SK-N-SH (cell line): Measurements from ENCODE around the gene TBC1D20. TPM values are rescaled to one million over a fixed set of nuclear protein-coding genes. Genes with fewer than 3 reads are reported as not detected.

Source experiments
- CTCF ChIA-PET: fragments of 300-600, 350-600 bp; formaldehyde crosslinking; extraction: SDS; loops from one replicate; lab custom pipeline; 2021; lab: Yijun Ruan, JAX
- POLR2A ChIA-PET: fragments of 350-600 bp; sonication (Branson Sonifier 250); formaldehyde crosslinking; extraction: SDS; loops from one replicate; lab custom pipeline; 2020; ENCODE audit warnings: antibody characterized with exemption, inconsistent platforms; lab: Yijun Ruan, JAX
- DNase-seq: peaks from one replicate; pipeline ENCODE4 v3.0.0; 2012
- H2AFZ ChIP-seq: fragments of 200-600 bp; sonication (generic); 2 replicates; pipeline ENCODE4 v1.8.1; 2016; ENCODE audit warnings: antibody characterized with exemption, mild to moderate bottlenecking, low read depth
- H3F3A ChIP-seq: fragments of 200-600 bp; sonication (generic); replicated peaks from 2 replicates; pipeline ENCODE3; 2016; ENCODE audit warnings: antibody characterized with exemption, mild to moderate bottlenecking; ENCODE audit not compliant: insufficient read depth
- H3K27ac ChIP-seq, 2 experiments: fragments of 200-500 bp in 1 of 2; fragments of 200-600 bp in 1 of 2; sonication (Bioruptor generic) in 1 of 2; sonication (generic), shearing (Covaris generic) in 1 of 2; 2 replicates each; pipeline versions ENCODE4 v1.5.1 to v1.6.1; 2014 to 2016; ENCODE audit warnings: low read depth in 2 of 2, inconsistent platforms in 1 of 2, low read length in 1 of 2, mild to moderate bottlenecking in 1 of 2, mixed read lengths in 1 of 2
- H3K27me3 ChIP-seq: fragments of 200-600 bp; sonication (generic), shearing (Covaris generic); 2 replicates; pipeline ENCODE4 v1.6.1; 2016; ENCODE audit warnings: mixed run types; ENCODE audit not compliant: insufficient read depth
- H3K36me3 ChIP-seq, 2 experiments: fragments of 200-500 bp in 1 of 2; fragments of 200-600 bp in 1 of 2; sonication (Bioruptor generic) in 1 of 2; sonication (generic) in 1 of 2; replicated peaks in 1 of 2; 2 replicates each; pipeline versions ENCODE3 to v1.5.1; 2014 to 2016; ENCODE audit warnings: low read length in 1 of 2, mild to moderate bottlenecking in 1 of 2; ENCODE audit not compliant: insufficient read depth in 2 of 2, control insufficient read depth in 1 of 2
- H3K4me1 ChIP-seq, 2 experiments: fragments of 200-500 bp in 1 of 2; fragments of 200-600 bp in 1 of 2; sonication (Bioruptor generic) in 1 of 2; sonication (generic), shearing (Covaris generic) in 1 of 2; 2 replicates each; pipeline versions ENCODE4 v1.5.1 to v1.6.1; 2014 to 2016; ENCODE audit warnings: low read depth in 1 of 2, low read length in 1 of 2, mixed run types in 1 of 2; ENCODE audit not compliant: insufficient read depth in 2 of 2, control insufficient read depth in 1 of 2
- H3K4me2 ChIP-seq: fragments of 200-600 bp; sonication (generic), shearing (Covaris generic); 2 replicates; pipeline ENCODE4 v1.6.1; 2017; ENCODE audit warnings: mixed run types
- H3K4me3 ChIP-seq, 2 experiments: fragments of 200-500 bp in 1 of 2; fragments of 200-600 bp in 1 of 2; sonication (Bioruptor generic) in 1 of 2; sonication (generic), shearing (Covaris generic) in 1 of 2; 2 replicates each; pipeline versions ENCODE4 v1.5.1 to v1.8.1; 2014 to 2016; ENCODE audit warnings: low read depth in 2 of 2, inconsistent platforms in 1 of 2, low read length in 1 of 2, mild to moderate bottlenecking in 1 of 2, mixed read lengths in 1 of 2, moderate library complexity in 1 of 2
- H3K79me2 ChIP-seq: fragments of 200-600 bp; sonication (generic); 2 replicates; pipeline ENCODE4 v1.8.1; 2017; ENCODE audit warnings: mild to moderate bottlenecking; ENCODE audit not compliant: insufficient read depth
- H3K9ac ChIP-seq: fragments of 200-600 bp; sonication (generic); 2 replicates; pipeline ENCODE4 v1.6.1; 2017; ENCODE audit warnings: mixed run types
- H3K9me2 ChIP-seq: fragments of 200-600 bp; sonication (generic); 2 replicates; pipeline ENCODE4 v1.6.1; 2017; ENCODE audit warnings: mixed run types
- H3K9me3 ChIP-seq: fragments of 200-600 bp; sonication (generic); 2 replicates; pipeline ENCODE4 v1.6.1; 2017; ENCODE audit warnings: mixed run types, mild to moderate bottlenecking, moderate library complexity
- H4K20me1 ChIP-seq: fragments of 200-600 bp; sonication (generic); 2 replicates; pipeline ENCODE4 v1.6.1; 2017; ENCODE audit warnings: mild to moderate bottlenecking, mixed run types; ENCODE audit not compliant: insufficient read depth
- GABPA ChIP-seq: IDR thresholded peaks from 2 replicates; pipeline ENCODE4 v1.4.0; 2012; ENCODE audit warnings: low read depth, mild to moderate bottlenecking
- MXI1 ChIP-seq: IDR thresholded peaks from 2 replicates; pipeline ENCODE4 v1.6.1; 2012; ENCODE audit warnings: mild to moderate bottlenecking, low read depth, low read length, improper control_type of control experiment
- NRF1 ChIP-seq: IDR thresholded peaks from 2 replicates; pipeline ENCODE4 v1.6.1; 2012; ENCODE audit warnings: low read depth, mild to moderate bottlenecking, low read length
- POLR2AphosphoS5 ChIP-seq: IDR thresholded peaks from 2 replicates; pipeline ENCODE4 v1.6.1; 2012; ENCODE audit warnings: low read depth, low read length
- RAD21 ChIP-seq: IDR thresholded peaks from 2 replicates; pipeline ENCODE4 v1.6.1; 2012; ENCODE audit warnings: mild to moderate bottlenecking, low read length
- RCOR1 ChIP-seq: fragments of 150-350 bp; IDR thresholded peaks from 2 replicates; pipeline ENCODE4 v1.6.1; 2017; ENCODE audit warnings: antibody characterized with exemption, low read length
- RXRA ChIP-seq: IDR thresholded peaks from 2 replicates; pipeline ENCODE4 v1.4.0; 2012; ENCODE audit warnings: low read depth, mild to moderate bottlenecking, borderline replicate concordance
- TAF1 ChIP-seq: IDR thresholded peaks from 2 replicates; pipeline ENCODE4 v1.6.1; 2012; ENCODE audit warnings: low read depth, mild to moderate bottlenecking, low read length, moderate library complexity, borderline replicate concordance
- TEAD4 ChIP-seq: IDR thresholded peaks from 2 replicates; pipeline ENCODE4 v1.4.0; 2012; ENCODE audit warnings: mild to moderate bottlenecking, borderline replicate concordance; ENCODE audit not compliant: insufficient read depth
- WGBS: methylation state at CpG from one replicate; pipeline ENCODE4 v1.1.6; 2017; ENCODE audit warnings: low lambda C conversion rate; 5-methylcytosine and 5-hydroxymethylcytosine counted together
- polyA plus RNA-seq, 3 experiments: library from polyadenylated mRNA; depleted of rRNA; stranded (reverse); fragments of >200 nt; gene quantifications; 2 replicates each; pipeline ENCODE4 v1.2.3, GENCODE V29; 2012
- TF ChIP-seq, protein P1 (sequence below): fragments of 150-350 bp; IDR thresholded peaks from 2 replicates; pipeline ENCODE4 v1.6.1; 2017; ENCODE audit warnings: antibody characterized with exemption, low read length, low read depth, borderline replicate concordance
- TF ChIP-seq, protein P2 (sequence below): fragments of 150-350 bp; IDR thresholded peaks from 2 replicates; pipeline ENCODE4 v1.6.1; 2016; ENCODE audit warnings: mild to moderate bottlenecking, low read depth, low read length
- TF ChIP-seq, protein P3 (sequence below): IDR thresholded peaks from 2 replicates; pipeline ENCODE4 v1.4.0; 2012; ENCODE audit warnings: low read depth
- TF ChIP-seq, protein P4 (sequence below): fragments of 200-600 bp; sonication (generic); IDR thresholded peaks from 2 replicates; pipeline ENCODE4 v1.6.1; 2017; ENCODE audit warnings: antibody characterized with exemption, mild to moderate bottlenecking, moderate library complexity

TBC1D20 gene
- polyA plus RNA-seq, 1 of the 3 experiments (the other 2 are of a cell fraction) = 27.7 TPM

DNA sequence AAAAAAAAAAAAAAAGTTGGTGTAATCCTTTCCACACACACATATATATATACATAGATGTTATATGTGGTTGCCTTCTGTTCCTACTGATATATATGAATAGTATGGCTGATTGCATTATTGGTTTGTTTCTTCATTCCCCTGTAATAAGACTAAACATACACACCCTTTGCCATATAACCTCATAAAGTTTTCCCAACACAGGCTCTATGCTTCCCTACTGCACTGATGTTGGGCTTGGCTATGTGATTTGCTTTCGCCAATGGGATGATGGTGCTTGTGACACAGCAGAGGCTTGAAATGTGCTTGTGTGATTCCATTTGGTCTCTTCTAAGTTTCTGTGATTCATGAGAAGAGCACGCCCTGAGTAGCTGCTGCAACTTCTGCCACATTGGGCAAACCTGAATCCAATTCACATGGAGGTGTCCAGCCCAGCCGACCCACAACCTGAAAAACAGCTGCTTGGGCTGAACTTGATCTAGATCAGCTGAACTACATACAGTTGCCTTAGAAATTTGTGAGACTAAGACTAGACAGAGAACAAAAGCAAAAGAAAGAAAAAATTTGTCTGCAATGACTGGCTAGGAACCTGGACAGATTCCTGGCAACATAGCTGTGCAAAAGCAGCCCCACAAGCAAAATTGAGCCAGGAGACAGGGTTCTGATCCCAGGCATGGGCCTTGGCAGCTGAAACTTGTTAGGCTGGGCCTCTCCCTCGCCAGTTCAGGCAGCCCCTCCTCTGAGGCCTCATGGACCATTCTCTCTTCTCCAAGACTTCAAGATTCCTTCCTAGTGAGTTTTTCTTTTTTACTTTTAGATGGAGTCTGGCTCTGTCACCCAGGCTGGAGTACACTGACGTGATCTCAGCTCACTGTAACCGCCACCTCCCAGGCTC lies 13.4 kb upstream of the TBC1D20 start:
- WGBS = 95% methylated on average over 6 of the region's 6 CpGs
- H4K20me1 ChIP-seq = 0 out of 2 replicates have a peak, but pooled peaks cover 9% of the 10 kb centered on the region
- no peak overlapping the region for H3K4me3 ChIP-seq
- H3F3A ChIP-seq = peaks cover 20% of the 10 kb centered on the region
- TF ChIP-seq, protein P1, sequence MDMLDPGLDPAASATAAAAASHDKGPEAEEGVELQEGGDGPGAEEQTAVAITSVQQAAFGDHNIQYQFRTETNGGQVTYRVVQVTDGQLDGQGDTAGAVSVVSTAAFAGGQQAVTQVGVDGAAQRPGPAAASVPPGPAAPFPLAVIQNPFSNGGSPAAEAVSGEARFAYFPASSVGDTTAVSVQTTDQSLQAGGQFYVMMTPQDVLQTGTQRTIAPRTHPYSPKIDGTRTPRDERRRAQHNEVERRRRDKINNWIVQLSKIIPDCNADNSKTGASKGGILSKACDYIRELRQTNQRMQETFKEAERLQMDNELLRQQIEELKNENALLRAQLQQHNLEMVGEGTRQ = no peak
- TF ChIP-seq, protein P2, sequence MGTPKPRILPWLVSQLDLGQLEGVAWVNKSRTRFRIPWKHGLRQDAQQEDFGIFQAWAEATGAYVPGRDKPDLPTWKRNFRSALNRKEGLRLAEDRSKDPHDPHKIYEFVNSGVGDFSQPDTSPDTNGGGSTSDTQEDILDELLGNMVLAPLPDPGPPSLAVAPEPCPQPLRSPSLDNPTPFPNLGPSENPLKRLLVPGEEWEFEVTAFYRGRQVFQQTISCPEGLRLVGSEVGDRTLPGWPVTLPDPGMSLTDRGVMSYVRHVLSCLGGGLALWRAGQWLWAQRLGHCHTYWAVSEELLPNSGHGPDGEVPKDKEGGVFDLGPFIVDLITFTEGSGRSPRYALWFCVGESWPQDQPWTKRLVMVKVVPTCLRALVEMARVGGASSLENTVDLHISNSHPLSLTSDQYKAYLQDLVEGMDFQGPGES = no peak
- TF ChIP-seq TAF1 = no peak
- no peak for TF ChIP-seq NRF1
- no peak for TF ChIP-seq RCOR1
- no peak for TF ChIP-seq RAD21
- TF ChIP-seq, protein P3, sequence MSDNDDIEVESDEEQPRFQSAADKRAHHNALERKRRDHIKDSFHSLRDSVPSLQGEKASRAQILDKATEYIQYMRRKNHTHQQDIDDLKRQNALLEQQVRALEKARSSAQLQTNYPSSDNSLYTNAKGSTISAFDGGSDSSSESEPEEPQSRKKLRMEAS = no peak
- no peak for TF ChIP-seq TEAD4
- TF ChIP-seq RXRA = no peak
- no peak for TF ChIP-seq MXI1
- TF ChIP-seq, protein P4, sequence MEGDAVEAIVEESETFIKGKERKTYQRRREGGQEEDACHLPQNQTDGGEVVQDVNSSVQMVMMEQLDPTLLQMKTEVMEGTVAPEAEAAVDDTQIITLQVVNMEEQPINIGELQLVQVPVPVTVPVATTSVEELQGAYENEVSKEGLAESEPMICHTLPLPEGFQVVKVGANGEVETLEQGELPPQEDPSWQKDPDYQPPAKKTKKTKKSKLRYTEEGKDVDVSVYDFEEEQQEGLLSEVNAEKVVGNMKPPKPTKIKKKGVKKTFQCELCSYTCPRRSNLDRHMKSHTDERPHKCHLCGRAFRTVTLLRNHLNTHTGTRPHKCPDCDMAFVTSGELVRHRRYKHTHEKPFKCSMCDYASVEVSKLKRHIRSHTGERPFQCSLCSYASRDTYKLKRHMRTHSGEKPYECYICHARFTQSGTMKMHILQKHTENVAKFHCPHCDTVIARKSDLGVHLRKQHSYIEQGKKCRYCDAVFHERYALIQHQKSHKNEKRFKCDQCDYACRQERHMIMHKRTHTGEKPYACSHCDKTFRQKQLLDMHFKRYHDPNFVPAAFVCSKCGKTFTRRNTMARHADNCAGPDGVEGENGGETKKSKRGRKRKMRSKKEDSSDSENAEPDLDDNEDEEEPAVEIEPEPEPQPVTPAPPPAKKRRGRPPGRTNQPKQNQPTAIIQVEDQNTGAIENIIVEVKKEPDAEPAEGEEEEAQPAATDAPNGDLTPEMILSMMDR = no peak
- no peak for TF ChIP-seq GABPA
- no peak for TF ChIP-seq POLR2AphosphoS5
- TF ChIP-seq, all 33 proteins: peak for 0
- Histone ChIP-seq H3K36me3 (peaks cover 18 to 34% of the 10 kb centered on the region in 2 experiments), H3K9me2 (no peaks in the 10 kb centered on the region), H3K27me3 (no peaks in the 10 kb centered on the region), H3K4me2 (no peak overlapping the region), H2AFZ (no peak overlapping the region), H3K9ac (no peak overlapping the region), H3K27ac (no peak overlapping the region), H3K79me2 (no peaks in the 10 kb centered on the region), H3K9me3 (peaks cover under 1% of the 10 kb centered on the region; the same call in 1 of the 2 replicates), H3K4me1 (no peaks in the 10 kb centered on the region)
- CTCF ChIA-PET = interaction anchor here (1.1 to 4.9 kb wide), 5 partner anchors 10 to 264 kb away, joined by 3 to 21 read pairs (median 4); no protein-coding TSS in a partner anchor
- POLR2A ChIA-PET = no interaction called here
- DNase-seq = no peak
